Renal cortex interstitium (tissue), 11 donors: ENCODE data around the gene UNC5B. TPM values are rescaled to one million over a fixed set of nuclear protein-coding genes. Genes with fewer than 3 reads are reported as not detected.

ENCODE experiments used
- DNase-seq, 11 donors: peaks; one replicate each; pipeline ENCODE4 v3.0.0-alpha.2; 2013; ENCODE audit warnings: low read depth in 9 of 11, low spot score in 4 of 11; ENCODE audit errors: extremely low read depth in 1 of 11
- polyA plus RNA-seq, 3 donors: library from polyadenylated mRNA; unstranded; fragments of 120-200 nt; gene quantifications; one replicate each; pipeline ENCODE4 v1.2.1, GENCODE V29; 2013; ENCODE audit not compliant: insufficient read length in 3 of 3

UNC5B gene
- polyA plus RNA-seq, 3 donors = 42.2 to 58.4 (median 50.9) TPM

DNA sequence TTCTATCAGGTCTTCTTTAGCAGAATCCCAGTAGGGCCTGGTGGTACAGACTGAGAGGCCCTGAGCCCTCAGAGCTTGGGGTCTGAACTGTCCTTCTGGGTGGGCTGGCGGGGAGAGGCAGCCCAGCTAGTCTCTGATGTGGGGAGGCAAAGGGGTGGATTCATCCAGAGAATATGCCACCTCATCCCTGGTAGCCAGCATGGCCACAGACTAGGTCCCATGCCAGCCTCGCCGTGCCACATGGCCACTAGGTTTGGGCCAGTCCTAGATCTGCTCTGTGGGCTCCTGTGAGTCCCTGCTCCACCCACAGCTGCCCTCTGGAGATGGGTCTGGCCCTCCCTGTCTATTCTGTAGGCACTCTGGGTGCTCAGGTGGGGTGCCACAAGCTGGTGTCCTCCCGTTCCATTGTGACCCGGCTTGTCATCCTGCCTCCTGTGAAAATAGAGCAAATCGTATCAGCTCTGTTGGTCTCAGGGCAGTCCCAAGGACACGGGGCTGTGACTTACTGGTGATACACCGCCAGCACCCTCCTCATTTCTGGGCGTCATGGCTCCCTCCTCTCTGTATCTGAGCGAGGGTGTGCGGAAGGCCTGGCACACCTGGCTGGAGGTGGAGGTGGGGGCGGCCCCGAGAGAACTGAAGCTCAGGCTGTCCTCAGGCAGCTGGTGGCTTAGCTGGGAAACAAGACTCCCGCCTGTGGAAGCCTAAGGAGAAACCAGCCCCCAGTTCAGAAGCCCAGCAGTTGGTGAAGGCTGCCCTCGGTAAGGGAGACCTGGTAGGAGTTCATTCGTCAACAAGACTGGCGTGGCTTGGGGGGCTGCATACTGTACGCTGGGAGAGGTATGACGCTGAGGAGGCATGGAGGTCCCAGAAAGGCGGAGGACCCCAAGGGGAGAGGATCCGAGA lies 33.3 kb downstream of the UNC5B start:
- DNase-seq = no peak

- no peak for DNase-seq
Observed at GRCh38 chr10:71246591-71247413, 34.4 kb downstream of the UNC5B start.

GRCh38 chr10:71247414-71247705 lies 35.0 kb downstream of the UNC5B start:
- no peak for DNase-seq

DNA sequence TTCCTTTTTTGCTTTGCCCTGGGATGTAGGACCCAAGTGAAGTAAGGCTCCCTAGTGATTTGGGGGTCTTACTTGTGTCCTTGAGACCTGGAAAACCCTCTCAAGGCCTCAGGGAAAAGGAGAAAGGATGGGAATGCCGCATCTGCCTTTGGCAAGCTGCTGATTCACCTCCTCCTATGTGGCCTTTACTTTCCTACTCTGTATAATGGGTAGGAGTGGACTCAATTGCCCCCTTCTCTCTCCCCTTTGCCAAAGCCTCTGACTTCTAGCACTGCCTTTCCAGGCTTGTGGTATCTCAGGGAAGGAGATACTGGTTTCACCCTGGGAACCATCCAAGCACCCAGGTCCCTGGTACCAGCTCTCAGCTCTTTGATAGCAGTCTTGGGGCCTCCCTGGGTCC lies 35.4 kb downstream of the UNC5B start:
- DNase-seq = no peak

DNA sequence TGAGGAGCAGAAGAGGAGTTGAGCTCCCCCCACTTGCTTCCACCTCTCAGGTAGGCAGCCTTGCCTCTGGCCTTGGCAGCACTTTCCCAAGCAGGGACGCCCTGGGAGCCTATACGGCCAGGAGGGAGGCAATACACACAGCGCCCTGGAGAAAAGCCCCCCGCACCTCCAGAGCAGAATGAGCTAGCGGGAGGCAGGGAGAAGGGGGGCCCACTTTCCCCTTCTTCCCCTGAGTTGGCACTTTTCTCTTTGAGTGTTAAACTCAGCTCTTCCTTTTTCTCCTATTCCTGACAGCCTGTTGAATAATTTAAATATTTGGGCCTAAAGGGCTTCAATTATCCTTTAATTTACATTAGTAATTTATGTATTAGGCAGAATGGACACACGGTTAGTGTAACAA lies 35.8 kb downstream of the UNC5B start:
- DNase-seq = no peak

DNA sequence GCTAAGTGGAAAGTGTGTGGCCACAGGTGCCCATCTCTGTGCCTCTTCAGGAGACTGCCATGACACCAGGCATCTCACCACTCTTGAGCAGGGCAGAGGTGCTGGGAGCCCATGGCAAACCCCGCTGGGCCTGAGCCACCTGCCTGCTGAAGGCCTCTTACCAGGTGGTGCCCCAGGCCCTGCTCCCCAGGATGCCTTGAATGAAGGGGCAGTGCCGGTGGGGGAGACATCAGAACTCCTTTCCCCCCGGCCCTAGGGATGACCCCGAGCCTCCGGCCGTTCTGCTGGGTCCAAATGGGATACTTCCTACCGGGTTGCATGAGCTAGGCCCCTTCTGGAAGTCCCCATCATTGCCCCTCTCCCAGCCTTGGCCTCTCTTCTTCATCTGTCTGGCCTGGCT lies 37.6 kb downstream of the UNC5B start:
- DNase-seq = no peak

DNA sequence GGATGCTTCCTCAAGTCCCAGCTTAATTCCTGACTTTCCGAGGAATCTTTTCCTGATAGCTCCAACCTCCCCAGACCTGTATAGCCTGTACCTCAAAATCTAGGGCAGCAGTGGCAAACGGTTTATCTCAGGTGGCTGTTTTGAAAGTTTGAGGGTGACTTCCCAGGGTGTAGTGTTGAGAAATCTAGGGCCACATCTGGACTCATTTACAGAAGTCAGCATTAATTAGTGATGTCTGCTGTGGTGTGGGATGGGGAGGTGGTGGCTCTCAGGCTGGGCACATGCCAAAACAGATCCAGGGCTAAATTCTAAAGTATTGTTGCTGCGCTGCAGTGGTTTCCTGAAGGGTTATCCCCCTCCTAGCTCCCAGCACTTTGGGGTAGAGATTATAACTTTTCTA lies 38.0 kb downstream of the UNC5B start:
- no peak for DNase-seq

GRCh38 chr10:71250842-71251241 lies 38.5 kb downstream of the UNC5B start:
- DNase-seq = no peak

DNA sequence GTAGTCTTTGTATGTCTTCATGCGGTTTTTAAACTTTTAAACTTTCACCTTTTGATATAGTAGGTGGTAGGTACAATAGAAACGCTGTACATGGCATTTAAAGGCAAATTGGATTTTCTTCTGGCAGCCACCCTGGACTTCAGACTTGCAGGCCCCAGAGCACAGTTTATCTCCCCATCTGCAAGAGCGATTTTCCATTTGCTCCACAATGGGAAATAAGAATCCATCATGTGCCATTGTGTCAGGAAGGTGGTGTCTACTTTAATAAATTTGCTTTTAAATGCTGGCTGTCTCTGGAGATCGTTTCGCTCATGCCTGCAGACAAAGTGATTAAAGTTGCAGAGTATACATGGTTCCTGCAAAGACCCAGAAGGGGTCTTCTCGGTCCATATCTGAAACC lies 38.9 kb downstream of the UNC5B start:
- DNase-seq = no peak

DNA sequence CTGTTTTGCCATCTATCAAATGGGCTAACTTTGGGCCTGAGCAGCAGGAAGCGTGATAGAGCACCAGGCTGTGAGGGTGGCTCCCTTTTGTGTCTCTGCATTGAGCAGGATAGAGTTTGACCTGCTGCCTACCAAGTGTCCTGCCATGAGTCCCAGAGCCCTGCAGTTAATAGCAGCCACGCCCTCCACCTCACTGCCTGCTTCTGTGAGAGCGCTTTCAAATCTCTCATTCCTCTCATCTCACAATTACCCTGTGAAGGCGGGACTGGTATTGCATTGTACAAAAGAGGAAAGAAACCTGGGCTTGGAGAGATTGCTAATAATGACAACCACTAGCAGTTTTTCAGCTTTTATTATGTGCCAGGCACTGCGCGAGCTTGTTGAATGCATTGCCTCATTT lies 39.9 kb downstream of the UNC5B start:
- no peak for DNase-seq

- DNase-seq = no peak
Observed at GRCh38 chr10:71253981-71254818, 41.8 kb downstream of the UNC5B start.

DNA sequence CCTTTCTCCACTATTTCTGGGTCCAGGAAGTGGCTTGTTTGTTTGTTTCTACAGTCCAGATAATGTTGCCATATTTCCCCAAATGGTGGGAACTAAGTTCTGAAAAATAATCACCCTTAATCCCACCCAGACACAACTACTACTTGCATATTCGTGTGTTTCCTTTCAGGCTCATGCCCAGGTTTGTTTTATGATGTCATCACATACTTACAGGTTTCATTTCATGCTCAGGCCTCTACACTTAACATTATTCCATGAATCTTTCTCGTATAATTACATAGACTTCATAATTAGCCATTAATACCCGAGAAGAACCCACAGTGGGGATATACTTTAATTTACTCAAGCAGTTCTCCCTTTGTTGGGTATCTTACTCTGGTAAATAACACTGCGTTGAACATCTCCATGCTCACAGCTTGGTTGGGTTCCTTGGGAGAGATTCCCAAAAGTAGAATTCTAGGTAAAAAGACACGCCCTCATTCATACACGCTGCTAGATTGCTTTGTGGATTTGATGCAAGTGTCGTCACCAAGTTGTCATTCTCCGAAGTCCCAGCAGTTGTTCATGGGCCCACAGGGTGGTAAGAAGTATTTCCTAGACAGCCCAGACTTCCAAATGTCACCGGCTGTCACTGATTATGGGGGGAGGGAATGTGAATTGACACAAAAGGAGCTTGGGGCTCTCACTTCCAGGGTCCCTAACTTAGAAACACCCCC lies 42.6 kb downstream of the UNC5B start:
- no peak for DNase-seq

GRCh38 chr10:71255550-71255807 lies 43.1 kb downstream of the UNC5B start:
- DNase-seq = no peak

GRCh38 chr10:71255808-71256660 lies 43.7 kb downstream of the UNC5B start:
- DNase-seq = no peak

DNA sequence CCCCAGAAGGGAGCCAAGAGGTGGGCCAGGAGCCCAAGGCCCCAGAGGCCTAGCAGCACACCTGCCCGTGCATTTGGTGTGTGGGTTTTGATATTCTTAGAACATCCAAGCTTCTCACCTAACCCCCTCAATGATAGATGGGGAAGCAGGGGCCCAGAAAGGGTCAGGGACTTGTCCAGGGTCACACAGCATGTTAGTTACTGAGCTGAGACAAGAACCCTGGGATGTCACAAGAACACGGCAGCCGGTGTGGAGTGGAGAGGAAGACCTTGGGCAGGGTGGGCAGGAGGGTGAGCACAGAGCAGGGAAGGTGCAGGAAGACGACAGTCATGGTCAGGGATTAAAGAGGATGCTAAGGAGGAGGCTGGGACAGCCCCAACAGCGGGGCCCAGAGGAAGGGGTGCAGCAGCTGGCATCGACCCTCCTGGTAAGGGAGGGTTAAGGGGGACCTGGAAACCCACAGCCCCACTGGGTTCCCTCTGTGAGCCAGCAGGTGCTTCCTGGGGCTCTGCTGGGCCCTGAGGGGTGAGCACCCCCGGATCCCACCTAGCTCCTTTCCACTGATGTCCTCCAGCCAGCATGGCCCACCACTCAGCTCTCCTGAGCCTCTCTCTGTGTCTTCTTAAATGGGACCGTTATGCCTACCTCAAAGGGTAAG lies 44.4 kb downstream of the UNC5B start:
- no peak for DNase-seq

GRCh38 chr10:71257319-71257997 lies 45.1 kb downstream of the UNC5B start:
- no peak for DNase-seq

- no peak for DNase-seq
Observed at GRCh38 chr10:71258046-71258445, 45.7 kb downstream of the UNC5B start.
